Smooth muscle cell (in vitro differentiated cells): ENCODE data around the gene IGF2R. TPM values are rescaled to one million over a fixed set of nuclear protein-coding genes. Genes with fewer than 3 reads are reported as not detected.

Source experiments
- DNase-seq: peaks from one replicate; lab custom pipeline; 2025; ENCODE audit not compliant: unreplicated experiment; lab: John Stamatoyannopoulos, UW
- H2AFZ ChIP-seq: fragments of 200-600 bp; sonication (generic); 2 replicates; pipeline ENCODE4 v1.6.0; 2016; ENCODE audit warnings: antibody characterized with exemption, low read depth, mild to moderate bottlenecking
- H3F3A ChIP-seq: fragments of 200-600 bp; sonication (generic); 2 replicates; pipeline ENCODE4 v1.6.0; 2017; ENCODE audit warnings: antibody characterized with exemption, low read depth
- H3K27ac ChIP-seq: fragments of 200-600 bp; sonication (generic); 2 replicates; pipeline ENCODE4 v1.5.1; 2016; ENCODE audit warnings: low read depth, mild to moderate bottlenecking
- H3K27me3 ChIP-seq: fragments of 200-600 bp; sonication (generic); 2 replicates; pipeline ENCODE4 v1.6.1; 2016; ENCODE audit warnings: low read depth, mild to moderate bottlenecking
- H3K36me3 ChIP-seq: fragments of 200-600 bp; sonication (generic); 2 replicates; pipeline ENCODE4 v1.5.1; 2016; ENCODE audit warnings: low read depth
- H3K4me1 ChIP-seq: fragments of 200-600 bp; sonication (generic); 2 replicates; pipeline ENCODE4 v1.5.1; 2016; ENCODE audit warnings: low read depth
- H3K4me2 ChIP-seq: fragments of 200-600 bp; sonication (generic); 2 replicates; pipeline ENCODE4 v1.6.0; 2016; ENCODE audit warnings: mild to moderate bottlenecking
- H3K4me3 ChIP-seq: fragments of 200-600 bp; sonication (generic); 2 replicates; pipeline ENCODE4 v1.5.1; 2016; ENCODE audit warnings: mild to moderate bottlenecking
- H3K79me2 ChIP-seq: fragments of 200-600 bp; sonication (generic); 2 replicates; pipeline ENCODE4 v1.6.0; 2016; ENCODE audit warnings: low read depth, mild to moderate bottlenecking
- H3K9ac ChIP-seq: fragments of 200-600 bp; sonication (generic); 2 replicates; pipeline ENCODE4 v1.6.0; 2016; ENCODE audit warnings: low read depth
- H3K9me3 ChIP-seq: fragments of 200-600 bp; sonication (generic); replicated peaks from 2 replicates; pipeline ENCODE4 v1.5.1; 2016; ENCODE audit warnings: low read depth
- H4K20me1 ChIP-seq: fragments of 200-600 bp; sonication (generic); 2 replicates; pipeline ENCODE4 v1.6.0; 2016; ENCODE audit warnings: low read depth
- CTCF ChIP-seq: fragments of 200-600 bp; sonication (generic); IDR thresholded peaks from 2 replicates; pipeline ENCODE4 v1.5.1; 2017; ENCODE audit warnings: borderline replicate concordance, mild to moderate bottlenecking, antibody characterized with exemption; ENCODE audit not compliant: insufficient read depth, poor library complexity, severe bottlenecking
- WGBS: methylation state at CpG from one replicate; pipeline ENCODE4 v1.1.7; 2016; ENCODE audit warnings: low lambda C conversion rate; 5-methylcytosine and 5-hydroxymethylcytosine counted together
- polyA plus RNA-seq: library from polyadenylated mRNA; unstranded; fragments of >200 nt; fragmentation: Nextera tagmentation; extraction: Ambion mirVana; gene quantifications from 2 replicates; pipeline ENCODE4 v1.2.1, GENCODE V29; 2016
- total RNA-seq: library from RNA; depleted of rRNA; stranded (reverse); fragments of >200 nt; gene quantifications from 2 replicates; pipeline ENCODE4 v1.2.3, GENCODE V29; 2014

Gene IGF2R
- total and polyA plus RNA-seq, 2 experiments from 2014 or later: 44.7 to 77.4 TPM

GRCh38 chr6:159951772-159952171 lies 17.1 kb upstream of the IGF2R start:
- no peaks in the 10 kb centered on the region for H3K79me2 ChIP-seq
- no peak overlapping the region for H3K4me3 ChIP-seq
- H3K4me1 ChIP-seq: no peaks in the 10 kb centered on the region
- H2AFZ ChIP-seq: no peak overlapping the region
- DNase-seq: no peak
- H3K27ac ChIP-seq: no peak overlapping the region
- TF ChIP-seq CTCF: no peak
- H3K9ac ChIP-seq: no peak overlapping the region
- no peaks in the 10 kb centered on the region for H4K20me1 ChIP-seq
- no peak overlapping the region for H3K4me2 ChIP-seq
- no peaks in the 10 kb centered on the region for H3F3A ChIP-seq
- 90% methylated on average over 7 of the region's 7 CpGs for WGBS
- H3K27me3 ChIP-seq: no peaks in the 10 kb centered on the region
- no peaks in the 10 kb centered on the region for H3K36me3 ChIP-seq
- no peaks in the 10 kb centered on the region for H3K9me3 ChIP-seq

- no peak for DNase-seq
- WGBS: 82% methylated on average over 13 of the region's 13 CpGs
These were observed 16.4 kb upstream of the IGF2R start for GRCh38 chr6:159952289-159953005.

GRCh38 chr6:159953091-159953601 lies 15.7 kb upstream of the IGF2R start:
- no peaks in the 10 kb centered on the region for H3K27me3 ChIP-seq
- WGBS: 62% methylated on average over 9 of the region's 9 CpGs
- no peak for DNase-seq
- H3K9me3 ChIP-seq: no peaks in the 10 kb centered on the region
- no peaks in the 10 kb centered on the region for H3K36me3 ChIP-seq
- H3K9ac ChIP-seq: no peak overlapping the region
- H2AFZ ChIP-seq: no peak overlapping the region
- H3K79me2 ChIP-seq: no peaks in the 10 kb centered on the region
- no peak for TF ChIP-seq CTCF
- no peak overlapping the region for H3K27ac ChIP-seq
- no peak overlapping the region for H3K4me2 ChIP-seq
- H3K4me1 ChIP-seq: no peaks in the 10 kb centered on the region
- H4K20me1 ChIP-seq: no peaks in the 10 kb centered on the region
- no peak overlapping the region for H3K4me3 ChIP-seq
- no peaks in the 10 kb centered on the region for H3F3A ChIP-seq

More at GRCh38 chr6:159952289-159953005, 16.4 kb upstream of the IGF2R start:
- TF ChIP-seq CTCF: no peak
- Histone ChIP-seq H3F3A (no peaks in the 10 kb centered on the region), H3K9me3 (no peaks in the 10 kb centered on the region), H3K36me3 (no peaks in the 10 kb centered on the region), H3K4me3 (no peak overlapping the region), H3K27me3 (no peaks in the 10 kb centered on the region), H3K9ac (no peak overlapping the region), H4K20me1 (no peaks in the 10 kb centered on the region), H3K79me2 (no peaks in the 10 kb centered on the region), H3K4me1 (no peaks in the 10 kb centered on the region), H3K4me2 (no peak overlapping the region), H2AFZ (no peak overlapping the region), H3K27ac (no peak overlapping the region)

- DNase-seq: no peak
- H3K4me3 ChIP-seq: no peak overlapping the region
- no peaks in the 10 kb centered on the region for H3K36me3 ChIP-seq
- H4K20me1 ChIP-seq: no peaks in the 10 kb centered on the region
- no peaks in the 10 kb centered on the region for H3K79me2 ChIP-seq
- no peaks in the 10 kb centered on the region for H3K4me1 ChIP-seq
- no peak overlapping the region for H3K4me2 ChIP-seq
- no peak overlapping the region for H3K27ac ChIP-seq
- TF ChIP-seq CTCF: no peak
- no peaks in the 10 kb centered on the region for H3K9me3 ChIP-seq
- H3K9ac ChIP-seq: no peak overlapping the region
- H3K27me3 ChIP-seq: no peaks in the 10 kb centered on the region
- no peaks in the 10 kb centered on the region for H3F3A ChIP-seq
- no peak overlapping the region for H2AFZ ChIP-seq
These were observed 12.9 kb upstream of the IGF2R start for GRCh38 chr6:159955945-159956361.
